Measurements from ENCODE around the gene ATG9B.

DNA sequence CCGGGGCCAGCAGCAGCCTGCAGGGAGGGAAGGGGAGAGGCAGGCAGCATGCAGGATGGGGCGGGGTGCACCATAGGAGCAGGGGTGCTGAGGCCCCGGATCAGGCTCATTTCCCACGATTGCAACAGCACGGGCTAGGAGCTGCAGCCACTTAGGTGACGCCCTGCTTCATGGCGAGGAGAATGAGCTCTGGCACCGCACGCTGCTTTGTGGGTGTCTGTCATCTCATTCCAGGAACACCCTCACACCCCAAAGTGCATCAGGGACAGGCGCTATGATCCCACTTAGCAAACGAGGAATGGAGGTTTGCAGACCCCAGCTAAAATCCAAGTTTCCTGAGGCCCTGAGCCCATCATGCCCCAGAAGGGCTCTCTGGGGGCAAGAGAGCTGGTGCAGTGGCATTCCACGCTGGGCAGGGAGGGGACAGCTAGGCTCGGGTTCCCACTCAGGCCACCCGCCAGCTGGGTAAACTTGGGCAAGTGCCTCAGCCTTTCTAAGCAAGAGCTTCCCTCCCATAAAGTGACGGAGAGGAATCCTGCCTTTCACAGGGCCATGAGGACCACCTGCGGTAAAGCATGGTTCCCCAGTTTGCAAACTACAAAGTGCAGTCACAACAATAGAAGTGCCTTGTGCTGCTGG, 55.4 kb downstream of the ATG9B start:
- TF ChIP-seq, protein P1, sequence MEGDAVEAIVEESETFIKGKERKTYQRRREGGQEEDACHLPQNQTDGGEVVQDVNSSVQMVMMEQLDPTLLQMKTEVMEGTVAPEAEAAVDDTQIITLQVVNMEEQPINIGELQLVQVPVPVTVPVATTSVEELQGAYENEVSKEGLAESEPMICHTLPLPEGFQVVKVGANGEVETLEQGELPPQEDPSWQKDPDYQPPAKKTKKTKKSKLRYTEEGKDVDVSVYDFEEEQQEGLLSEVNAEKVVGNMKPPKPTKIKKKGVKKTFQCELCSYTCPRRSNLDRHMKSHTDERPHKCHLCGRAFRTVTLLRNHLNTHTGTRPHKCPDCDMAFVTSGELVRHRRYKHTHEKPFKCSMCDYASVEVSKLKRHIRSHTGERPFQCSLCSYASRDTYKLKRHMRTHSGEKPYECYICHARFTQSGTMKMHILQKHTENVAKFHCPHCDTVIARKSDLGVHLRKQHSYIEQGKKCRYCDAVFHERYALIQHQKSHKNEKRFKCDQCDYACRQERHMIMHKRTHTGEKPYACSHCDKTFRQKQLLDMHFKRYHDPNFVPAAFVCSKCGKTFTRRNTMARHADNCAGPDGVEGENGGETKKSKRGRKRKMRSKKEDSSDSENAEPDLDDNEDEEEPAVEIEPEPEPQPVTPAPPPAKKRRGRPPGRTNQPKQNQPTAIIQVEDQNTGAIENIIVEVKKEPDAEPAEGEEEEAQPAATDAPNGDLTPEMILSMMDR (conservative IDR thresholded peaks at IDR 0.05), result no peak
- TF ChIP-seq EZH2 (IDR thresholded peaks at IDR 0.05; ENCODE audit: low read depth), result no peak
